ENCODE results near the gene COA7.
A peak's percentile ranks its signal among the peaks of the same experiment; 100 is the strongest.

COA7 gene

DNA sequence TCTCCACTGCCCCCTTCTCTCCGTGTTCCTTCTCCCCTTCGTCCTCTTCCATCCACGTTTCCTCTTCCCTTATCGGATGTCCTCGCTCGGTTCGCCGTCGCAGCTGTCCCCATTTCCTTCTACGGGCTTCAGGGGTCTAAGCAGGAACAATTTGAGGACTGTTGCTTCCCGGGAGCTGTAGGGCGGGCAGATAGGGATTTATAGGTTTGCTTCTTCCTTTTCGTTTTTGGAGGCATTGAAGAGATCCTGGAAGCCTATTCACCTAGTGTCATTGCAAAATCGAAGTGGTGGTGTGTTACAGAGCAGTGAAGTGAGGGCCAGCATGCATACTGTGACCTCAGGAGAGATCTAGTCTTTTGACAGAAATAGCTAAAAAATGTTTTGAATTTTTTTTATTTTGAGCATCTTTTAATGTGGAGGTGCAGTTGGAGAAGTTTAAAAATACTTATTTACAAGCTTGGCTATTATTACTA lies 29.0 kb upstream of the COA7 start:
- Histone ChIP-seq H3F3A (ENCODE audit: insufficient read depth, low read length) (no peaks in the 10 kb centered on the region), H4K20me1 (ENCODE audit: insufficient read depth, low read length) (no peaks in the 10 kb centered on the region), H3K4me1 (ENCODE audit: insufficient read depth, low read length, severe bottlenecking) (peaks cover 33% of the 10 kb centered on the region), H3K9me2 (ENCODE audit: low read depth, low read length) (no peaks in the 10 kb centered on the region), H3K4me2 (ENCODE audit: low read length) (peak overlapping the region; percentile 95), H3K36me3 (ENCODE audit: insufficient read depth, low read length) (peaks cover 4% of the 10 kb centered on the region; the same call in 1 of the 2 replicates), H3K9ac (ENCODE audit: low read length) (peak overlapping the region; percentile 82), H3K9me3 (ENCODE audit: low read length) (no peaks in the 10 kb centered on the region), H2AFZ (ENCODE audit: low read length) (peak overlapping the region; percentile 74; the same call in 1 of the 2 replicates), H3K27me3 (ENCODE audit: insufficient read depth, low read length) (no peaks in the 10 kb centered on the region), H3K27ac (ENCODE audit: low read depth, low read length, poor library complexity, severe bottlenecking) (no peak overlapping the region), H3K79me2 (ENCODE audit: insufficient read depth, low read length) (peaks cover 20% of the 10 kb centered on the region), H3K4me3 (ENCODE audit: low read depth, low read length, poor library complexity, severe bottlenecking) (peak overlapping the region; percentile 99)
- TF ChIP-seq EZH2 (IDR thresholded peaks at IDR 0.05; ENCODE audit: borderline replicate concordance, low read length) = no peak
- TF ChIP-seq, protein P1, sequence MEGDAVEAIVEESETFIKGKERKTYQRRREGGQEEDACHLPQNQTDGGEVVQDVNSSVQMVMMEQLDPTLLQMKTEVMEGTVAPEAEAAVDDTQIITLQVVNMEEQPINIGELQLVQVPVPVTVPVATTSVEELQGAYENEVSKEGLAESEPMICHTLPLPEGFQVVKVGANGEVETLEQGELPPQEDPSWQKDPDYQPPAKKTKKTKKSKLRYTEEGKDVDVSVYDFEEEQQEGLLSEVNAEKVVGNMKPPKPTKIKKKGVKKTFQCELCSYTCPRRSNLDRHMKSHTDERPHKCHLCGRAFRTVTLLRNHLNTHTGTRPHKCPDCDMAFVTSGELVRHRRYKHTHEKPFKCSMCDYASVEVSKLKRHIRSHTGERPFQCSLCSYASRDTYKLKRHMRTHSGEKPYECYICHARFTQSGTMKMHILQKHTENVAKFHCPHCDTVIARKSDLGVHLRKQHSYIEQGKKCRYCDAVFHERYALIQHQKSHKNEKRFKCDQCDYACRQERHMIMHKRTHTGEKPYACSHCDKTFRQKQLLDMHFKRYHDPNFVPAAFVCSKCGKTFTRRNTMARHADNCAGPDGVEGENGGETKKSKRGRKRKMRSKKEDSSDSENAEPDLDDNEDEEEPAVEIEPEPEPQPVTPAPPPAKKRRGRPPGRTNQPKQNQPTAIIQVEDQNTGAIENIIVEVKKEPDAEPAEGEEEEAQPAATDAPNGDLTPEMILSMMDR (IDR thresholded peaks at IDR 0.05; ENCODE audit: low read length) = no peak

DNA sequence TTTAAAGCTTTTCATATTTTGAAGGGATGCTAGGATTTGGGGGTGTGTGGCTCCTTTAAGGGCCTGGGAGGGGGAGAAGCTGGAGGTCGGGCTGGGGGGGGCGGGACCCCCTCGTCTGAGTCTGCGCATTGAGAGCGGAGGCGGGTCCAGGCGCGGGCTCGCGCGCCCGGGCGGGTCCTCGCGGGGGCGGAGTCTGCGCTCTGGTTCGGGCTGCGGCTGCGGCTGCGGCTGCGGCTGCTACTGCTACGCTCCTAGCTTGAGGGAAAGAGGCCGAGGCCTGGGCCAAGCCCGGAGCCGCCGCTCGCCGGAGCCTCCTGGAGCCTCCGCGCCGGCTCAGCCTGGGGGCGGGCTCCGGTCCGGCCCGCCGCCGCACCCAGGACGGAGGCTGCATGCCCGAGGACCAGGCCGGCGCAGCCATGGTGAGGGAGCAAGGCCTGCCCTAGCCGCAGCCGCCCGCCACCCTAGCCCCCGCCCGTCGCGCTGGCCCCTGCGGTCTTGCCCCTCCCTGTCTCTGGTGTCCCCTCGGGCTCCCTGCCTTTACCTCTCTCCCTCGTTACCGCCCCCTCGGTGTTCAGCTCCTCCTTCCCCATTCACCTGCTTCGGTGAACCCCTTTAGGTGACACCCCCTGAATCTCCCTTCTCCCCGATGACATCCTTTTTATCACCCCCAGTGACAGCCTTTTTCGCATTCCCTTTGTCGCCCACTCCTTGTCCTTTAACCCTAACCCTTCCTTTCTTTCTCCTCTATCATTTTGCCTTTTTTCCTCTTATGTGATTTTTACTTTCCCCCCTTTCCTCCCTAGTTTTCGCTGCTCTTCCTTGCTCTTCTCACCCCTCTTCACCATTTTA lies 28.3 kb upstream of the COA7 start, which contains the start of gene ZYG11B:
ZYG11B (plus strand) TSS at position 189 of the 849 bp plus-strand sequence; CDS start at position 390, 201 bp downstream.
- Histone ChIP-seq H4K20me1 (ENCODE audit: insufficient read depth, low read length) (no peaks in the 10 kb centered on the region), H3K9me2 (ENCODE audit: low read depth, low read length) (no peaks in the 10 kb centered on the region), H3K9ac (ENCODE audit: low read length) (peak within 1 kb of the TSS; percentile 82), H3F3A (ENCODE audit: insufficient read depth, low read length) (no peaks in the 10 kb centered on the region), H3K4me1 (ENCODE audit: insufficient read depth, low read length, severe bottlenecking) (peaks cover 33% of the 10 kb centered on the region), H3K4me3 (ENCODE audit: low read depth, low read length, poor library complexity, severe bottlenecking) (peak within 1 kb of the TSS; percentile 99), H3K36me3 (ENCODE audit: insufficient read depth, low read length) (no peaks in the 10 kb centered on the region), H3K27me3 (ENCODE audit: insufficient read depth, low read length) (no peaks in the 10 kb centered on the region), H2AFZ (ENCODE audit: low read length) (peak within 1 kb of the TSS; percentile 92), H3K9me3 (ENCODE audit: low read length) (no peaks in the 10 kb centered on the region), H3K4me2 (ENCODE audit: low read length) (peak within 1 kb of the TSS; percentile 95), H3K79me2 (ENCODE audit: insufficient read depth, low read length) (peaks cover 20% of the 10 kb centered on the region), H3K27ac (ENCODE audit: low read depth, low read length, poor library complexity, severe bottlenecking) (peak within 1 kb of the TSS; percentile 38)
- TF ChIP-seq, protein P1 (IDR thresholded peaks at IDR 0.05; ENCODE audit: low read length) = no peak
- no peak for TF ChIP-seq EZH2 (IDR thresholded peaks at IDR 0.05; ENCODE audit: borderline replicate concordance, low read length)

DNA sequence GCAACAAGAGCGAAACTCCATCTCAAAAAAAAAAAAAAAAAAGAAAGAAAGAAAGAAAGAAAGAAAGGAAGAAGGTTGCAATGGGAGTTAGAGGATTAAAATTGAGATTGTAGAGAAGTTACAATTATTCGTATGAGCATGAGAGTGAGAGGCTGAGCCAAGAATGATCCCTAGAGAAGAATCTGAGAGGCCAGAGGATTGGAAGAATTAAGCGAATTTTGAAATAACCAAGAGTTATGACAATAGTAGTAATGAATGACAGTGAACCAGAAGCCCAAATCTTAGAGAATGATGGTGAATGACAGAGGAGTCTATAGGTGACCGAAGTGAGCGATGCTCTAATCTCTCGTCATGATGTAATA lies 27.7 kb upstream of the COA7 start:
- no peaks in the 10 kb centered on the region for H3K36me3 ChIP-seq (ENCODE audit: insufficient read depth, low read length)
- TF ChIP-seq, protein P1 (IDR thresholded peaks at IDR 0.05; ENCODE audit: low read length) = no peak
- TF ChIP-seq EZH2 (IDR thresholded peaks at IDR 0.05; ENCODE audit: borderline replicate concordance, low read length) = no peak
- no peaks in the 10 kb centered on the region for H3F3A ChIP-seq (ENCODE audit: insufficient read depth, low read length)
- H3K9me2 ChIP-seq (ENCODE audit: low read depth, low read length) = no peaks in the 10 kb centered on the region
- peak overlapping the region; percentile 59 for H3K9ac ChIP-seq (ENCODE audit: low read length)
- H3K4me1 ChIP-seq (ENCODE audit: insufficient read depth, low read length, severe bottlenecking) = peaks cover 33% of the 10 kb centered on the region
- peak overlapping the region; percentile 95 for H3K4me2 ChIP-seq (ENCODE audit: low read length)
- no peaks in the 10 kb centered on the region for H3K27me3 ChIP-seq (ENCODE audit: insufficient read depth, low read length)
- H2AFZ ChIP-seq (ENCODE audit: low read length) = peak overlapping the region; percentile 92
- peaks cover 20% of the 10 kb centered on the region for H3K79me2 ChIP-seq (ENCODE audit: insufficient read depth, low read length)
- H3K27ac ChIP-seq (ENCODE audit: low read depth, low read length, poor library complexity, severe bottlenecking) = no peak overlapping the region
- no peaks in the 10 kb centered on the region for H4K20me1 ChIP-seq (ENCODE audit: insufficient read depth, low read length)
- H3K4me3 ChIP-seq (ENCODE audit: low read depth, low read length, poor library complexity, severe bottlenecking) = peak overlapping the region; percentile 99
- no peaks in the 10 kb centered on the region for H3K9me3 ChIP-seq (ENCODE audit: low read length)
